GM12874 (cell line): ENCODE measurements around the gene LRRC72.

Source experiments
- CTCF ChIP-seq: IDR thresholded peaks from 2 replicates; pipeline ENCODE4 v1.5.1; 2011; ENCODE audit warnings: low read depth, mild to moderate bottlenecking, control low read depth, low read length, moderate library complexity; ENCODE audit not compliant: insufficient read depth

LRRC72 gene

GRCh38 chr7:16532272-16532671 is 5.6 kb downstream of the LRRC72 start:
- no peak for TF ChIP-seq CTCF

- TF ChIP-seq CTCF, result no peak
Measured at GRCh38 chr7:16535500-16535899, 8.9 kb downstream of the LRRC72 start.

GRCh38 chr7:16542401-16542800 is 15.8 kb downstream of the LRRC72 start:
- TF ChIP-seq CTCF, result no peak

- no peak for TF ChIP-seq CTCF
Measured at GRCh38 chr7:16543456-16543855, 16.8 kb downstream of the LRRC72 start.

- TF ChIP-seq CTCF, result no peak
Measured at GRCh38 chr7:16546921-16547505, 20.4 kb downstream of the LRRC72 start.

GRCh38 chr7:16548428-16548827 is 21.8 kb downstream of the LRRC72 start:
- no peak for TF ChIP-seq CTCF

GRCh38 chr7:16550671-16551070 is 24.0 kb downstream of the LRRC72 start:
- TF ChIP-seq CTCF, result no peak
